Activated T-cell treated with anti-CD3 and anti-CD28 coated beads for 4 hours (primary cell): ENCODE data around the gene IFT122.
"Not testable (repeated sequence)": the region's sequence is repeated elsewhere in the genome, so short reads cannot be mapped to it uniquely, and the experiment has no call there.

Experiments used
- DNase-seq: peaks from one replicate; pipeline ENCODE4 v3.0.0-alpha.2; 2020

IFT122 gene

DNA sequence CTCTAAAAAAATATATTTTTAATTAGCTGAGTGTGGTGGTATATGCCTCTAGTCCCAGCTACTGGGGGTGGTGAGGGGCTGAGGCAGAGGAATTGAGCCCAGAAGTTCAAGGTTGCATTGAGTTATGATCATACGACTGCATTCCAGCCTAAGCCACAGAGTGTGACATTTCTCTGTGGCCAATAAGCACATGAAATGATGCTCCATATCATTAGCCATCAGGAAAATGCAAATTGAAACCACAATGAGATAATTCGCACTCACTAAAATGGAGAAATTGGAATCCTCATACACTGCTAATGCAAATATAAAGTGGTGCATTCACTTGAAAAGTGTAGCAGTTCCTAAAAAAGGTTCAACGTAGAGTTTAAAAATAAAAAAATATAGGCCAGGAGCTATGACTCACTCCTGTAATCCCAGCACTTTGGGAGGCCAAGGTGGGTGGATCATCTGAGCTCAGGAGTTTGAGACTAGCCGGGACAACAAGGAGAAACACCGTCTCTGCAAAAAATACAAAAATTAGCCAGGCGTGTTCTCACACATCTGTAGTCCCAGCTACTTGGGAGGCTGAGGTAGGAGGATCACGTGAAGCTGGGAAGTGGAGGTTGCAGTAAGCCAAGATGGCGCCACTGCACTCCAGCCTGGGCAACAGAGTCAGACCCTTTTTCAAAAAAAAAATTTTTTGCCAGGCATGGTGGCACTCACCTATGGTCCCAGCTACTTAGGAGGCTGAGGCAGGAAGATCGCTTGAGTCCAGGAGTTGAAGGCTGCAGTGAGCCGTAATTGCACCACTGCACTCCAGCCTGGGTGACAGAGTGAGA, 35.2 kb downstream of the IFT122 start:
- no peak for DNase-seq

DNA sequence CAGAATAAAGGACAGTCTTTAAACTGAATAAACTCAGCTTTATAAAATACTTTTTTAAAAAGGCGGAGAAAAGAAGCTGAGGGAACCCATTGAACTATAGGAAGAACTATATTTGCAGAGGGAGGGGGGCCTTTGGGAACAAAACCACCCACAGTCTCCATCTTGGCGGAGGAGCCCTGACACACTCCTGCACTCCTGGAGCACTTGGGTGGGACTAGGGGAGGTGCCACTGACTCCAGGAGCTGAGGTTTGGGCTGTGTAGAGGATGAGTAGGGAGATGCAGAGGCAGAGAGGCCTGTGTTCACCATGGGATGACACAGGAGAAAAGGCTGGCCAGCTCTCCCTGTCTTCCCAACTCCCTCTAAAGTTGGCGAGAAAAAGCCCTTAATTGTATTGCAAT, 35.8 kb downstream of the IFT122 start:
- DNase-seq, result no peak

DNA sequence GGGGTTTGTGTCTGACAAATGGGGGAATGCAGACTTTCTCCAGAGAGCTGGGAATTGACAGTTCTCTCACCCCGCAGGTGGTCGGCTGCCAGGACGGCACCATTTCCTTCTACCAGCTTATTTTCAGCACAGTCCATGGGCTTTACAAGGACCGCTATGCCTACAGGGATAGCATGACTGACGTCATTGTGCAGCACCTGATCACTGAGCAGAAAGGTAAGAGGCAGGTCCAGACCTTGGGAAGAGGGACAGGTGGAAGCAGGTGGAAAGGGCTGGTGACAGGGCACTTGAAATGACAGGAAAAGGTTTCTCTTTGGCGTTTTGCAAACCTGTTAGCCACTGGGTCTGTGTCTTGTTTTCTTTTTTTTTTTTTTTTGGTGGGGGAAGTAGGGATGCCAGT, 36.6 kb downstream of the IFT122 start:
- DNase-seq, result no peak

DNA sequence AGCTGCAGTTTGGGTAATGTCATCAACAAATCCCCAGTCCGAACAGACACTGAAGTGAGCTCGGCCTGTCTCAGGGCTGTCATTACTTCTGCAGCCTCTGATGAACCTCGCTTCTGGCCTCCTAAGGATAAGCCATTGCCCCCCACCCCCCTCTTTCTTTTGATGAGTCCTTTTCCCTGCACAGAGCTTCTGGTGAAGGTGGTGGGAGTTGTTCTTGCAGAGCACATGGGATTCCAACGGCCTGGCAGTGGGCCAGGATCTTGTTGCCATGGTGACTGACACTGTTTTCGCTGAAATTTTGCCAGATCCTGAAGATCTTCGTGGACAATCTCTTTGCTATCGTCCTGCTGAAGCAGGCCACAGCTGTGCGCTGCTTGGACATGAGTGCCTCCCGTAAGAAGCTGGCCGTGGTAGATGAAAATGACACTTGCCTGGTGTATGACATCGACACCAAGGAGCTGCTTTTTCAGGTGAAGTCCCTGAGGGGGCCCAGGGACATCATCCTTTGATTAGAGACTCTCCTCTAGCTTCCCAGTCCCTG, 41.3 kb downstream of the IFT122 start:
- DNase-seq, result not testable (repeated sequence)

DNA sequence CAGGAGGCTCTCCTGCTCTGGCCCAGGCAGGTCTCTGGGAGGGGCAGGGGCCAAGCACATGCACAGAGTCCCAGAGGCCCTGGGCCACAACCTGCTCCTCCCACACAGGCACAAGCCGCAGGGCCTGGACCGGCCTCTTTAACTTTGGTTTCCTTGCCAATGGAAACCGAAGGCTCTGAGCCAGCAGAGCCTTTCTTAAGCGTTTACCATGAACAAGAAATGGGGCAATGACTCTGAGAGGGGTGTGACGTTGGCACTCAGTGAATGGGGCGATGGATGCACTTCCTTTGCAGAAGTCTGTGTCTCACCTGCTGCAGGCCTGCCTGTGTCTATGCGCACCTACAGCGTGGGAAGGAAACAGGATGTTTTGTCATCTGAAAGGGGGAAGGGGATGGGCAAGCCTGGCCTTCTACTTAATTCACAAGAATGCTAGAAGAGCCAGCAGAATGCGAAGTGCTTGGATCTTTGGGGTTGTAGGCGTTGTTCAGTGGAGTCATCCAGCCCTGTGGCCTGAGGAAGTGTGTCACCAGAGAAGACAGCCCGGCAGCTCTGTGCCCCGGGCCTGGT, 41.8 kb downstream of the IFT122 start:
- DNase-seq, result peak; percentile 13

DNA sequence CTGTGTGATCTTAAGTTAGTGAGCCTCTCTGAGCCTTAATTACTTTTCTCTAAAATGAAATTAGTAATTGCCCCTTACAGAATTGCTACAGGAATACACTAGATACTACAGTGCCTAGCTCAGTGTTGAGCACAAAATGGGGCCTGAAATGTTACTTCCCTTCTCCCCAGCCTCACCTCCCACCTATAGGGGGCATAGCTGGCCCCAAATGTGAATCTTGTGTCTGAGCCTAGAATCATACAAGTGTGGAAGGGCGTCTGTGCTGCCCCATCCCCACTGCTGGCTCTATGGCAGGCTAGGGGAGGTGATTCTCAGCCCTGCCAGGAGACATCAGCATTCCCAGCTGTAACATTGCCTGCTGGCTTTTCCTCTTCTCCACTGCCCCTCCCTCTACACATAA, 42.7 kb downstream of the IFT122 start:
- no peak for DNase-seq

DNA sequence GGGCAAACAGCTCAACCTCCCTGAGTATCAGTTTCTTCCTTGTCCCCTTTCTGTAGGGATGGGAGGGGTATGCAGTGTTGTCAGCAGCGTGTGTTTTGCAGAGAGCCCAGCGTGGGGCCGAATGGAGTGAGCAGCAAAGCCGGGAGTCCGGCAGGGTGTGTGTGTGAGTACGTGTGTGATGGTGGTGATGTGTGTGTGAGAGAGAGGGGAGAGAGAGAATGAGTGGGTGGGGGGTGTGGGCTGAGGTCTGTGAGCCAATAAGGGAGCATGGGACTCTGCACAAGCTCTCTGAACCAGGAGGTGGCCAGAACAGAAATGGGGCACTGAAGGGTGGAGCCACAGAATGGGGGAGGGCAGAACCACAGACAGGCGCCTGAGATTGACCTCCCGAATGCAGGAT, 43.8 kb downstream of the IFT122 start:
- DNase-seq, result no peak

DNA sequence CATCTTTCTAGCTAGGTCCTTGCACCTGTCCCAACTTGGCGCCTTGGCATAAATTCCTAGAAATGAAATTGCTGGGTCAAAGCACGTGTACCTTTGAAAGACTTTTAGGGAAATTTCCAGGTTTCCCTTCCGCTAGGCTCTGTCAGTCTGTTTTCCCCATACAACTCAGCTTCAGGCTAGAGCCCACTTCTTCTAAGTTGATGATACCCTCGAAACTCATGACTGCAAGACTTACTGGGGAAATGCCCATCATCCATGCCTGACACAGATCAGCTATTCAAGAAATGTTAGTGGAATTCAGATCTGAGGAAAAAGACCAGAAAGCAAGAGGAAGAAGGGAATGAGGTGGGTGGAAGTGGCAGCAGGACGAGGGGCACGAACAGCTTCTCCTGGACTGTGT, 45.1 kb downstream of the IFT122 start:
- not testable (repeated sequence) for DNase-seq

DNA sequence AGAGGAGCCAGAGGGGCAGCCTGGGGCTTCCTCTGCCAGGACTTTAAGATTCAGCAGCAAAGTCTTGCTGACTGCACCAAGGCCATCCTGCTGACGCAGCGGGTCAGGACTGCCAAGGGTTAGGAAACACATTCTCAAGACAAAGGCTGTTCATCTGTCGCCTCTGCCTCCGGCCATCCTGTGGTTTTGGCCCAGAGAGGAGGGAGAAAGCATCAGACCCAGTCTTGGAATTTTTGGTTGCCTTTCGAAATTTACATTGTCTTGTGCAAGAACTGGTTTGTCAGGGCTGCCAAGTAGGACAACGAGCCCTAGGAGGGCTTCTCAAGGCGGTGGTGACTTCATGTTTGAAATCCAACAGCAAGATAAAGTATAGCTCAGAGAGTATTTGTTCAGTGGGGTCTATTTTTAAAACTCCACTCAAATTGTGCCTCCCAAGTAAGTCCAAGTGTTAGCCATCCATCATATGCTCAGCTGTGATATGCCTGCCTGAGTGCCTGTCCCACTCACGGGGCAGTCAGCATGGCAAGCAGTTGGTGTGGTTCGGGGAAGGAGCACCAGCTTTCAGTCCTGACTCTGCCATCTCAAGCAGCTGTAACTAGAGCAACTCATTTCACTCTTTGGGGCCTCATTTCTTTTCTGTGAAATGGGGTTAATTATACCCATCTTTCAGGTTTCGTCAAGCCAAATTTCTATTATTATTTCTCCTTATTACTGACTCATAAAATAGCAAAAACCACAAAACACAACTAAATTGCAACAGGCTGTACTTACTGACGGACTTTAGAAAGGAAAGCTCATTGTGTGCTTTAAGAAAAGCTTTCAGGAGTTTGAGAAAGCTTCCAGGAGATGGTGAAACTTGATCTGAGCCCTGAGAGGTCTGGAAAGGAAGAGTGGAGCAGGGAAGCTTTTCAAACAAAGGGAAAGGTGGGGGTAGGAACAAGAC, 46.0 kb downstream of the IFT122 start:
- DNase-seq, result no peak

DNA sequence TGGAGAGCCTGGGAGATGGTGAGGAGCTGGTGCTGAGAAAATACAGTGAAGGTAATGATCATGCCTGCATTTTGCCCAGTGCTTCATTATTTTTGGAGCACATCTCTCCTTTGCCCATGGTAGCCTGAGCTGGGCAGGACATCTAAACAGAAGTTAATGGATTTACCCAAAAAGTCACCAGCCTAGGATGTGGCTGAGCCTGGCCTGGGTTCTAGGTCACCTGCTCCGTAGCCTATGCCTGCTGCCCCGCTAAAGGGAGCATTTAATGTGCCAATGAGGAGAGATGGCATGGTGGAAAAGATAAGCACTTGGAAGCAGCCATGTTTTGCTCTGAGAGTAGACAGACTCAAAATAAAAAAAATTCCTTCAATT, 46.6 kb downstream of the IFT122 start:
- DNase-seq, result no peak

DNA sequence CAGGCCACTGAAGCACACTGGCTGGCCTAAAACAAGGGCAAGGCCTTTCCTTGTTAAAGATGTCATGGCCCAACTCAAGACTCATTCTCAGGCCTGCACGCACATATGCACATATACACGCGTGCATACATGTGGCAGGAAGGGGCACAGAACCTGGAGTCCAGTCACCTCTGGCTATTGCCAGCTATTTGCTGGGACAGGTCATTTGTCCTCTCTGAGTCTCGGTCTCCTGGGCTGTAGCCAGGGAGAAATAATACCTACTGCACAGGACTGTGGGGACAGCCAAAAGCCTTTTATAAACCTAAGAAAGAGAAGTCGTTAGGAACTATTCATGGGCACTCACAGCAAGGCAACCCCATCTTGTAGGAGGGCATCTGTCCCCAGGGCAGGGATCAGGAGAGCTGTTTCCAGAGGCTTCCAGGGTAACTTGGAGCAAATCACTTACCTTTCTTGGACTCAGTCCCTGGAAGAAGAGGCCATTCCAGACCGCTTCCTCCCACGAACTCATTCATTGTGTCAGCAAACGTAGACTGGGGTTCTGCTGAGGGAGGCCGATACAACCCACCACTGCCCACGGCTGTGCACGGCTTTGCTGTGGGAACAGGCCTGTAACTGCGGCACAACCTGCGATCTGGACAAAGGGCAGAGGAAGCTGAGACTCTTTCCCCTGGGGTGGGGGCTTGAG, 47.3 kb downstream of the IFT122 start:
- no peak for DNase-seq

DNA sequence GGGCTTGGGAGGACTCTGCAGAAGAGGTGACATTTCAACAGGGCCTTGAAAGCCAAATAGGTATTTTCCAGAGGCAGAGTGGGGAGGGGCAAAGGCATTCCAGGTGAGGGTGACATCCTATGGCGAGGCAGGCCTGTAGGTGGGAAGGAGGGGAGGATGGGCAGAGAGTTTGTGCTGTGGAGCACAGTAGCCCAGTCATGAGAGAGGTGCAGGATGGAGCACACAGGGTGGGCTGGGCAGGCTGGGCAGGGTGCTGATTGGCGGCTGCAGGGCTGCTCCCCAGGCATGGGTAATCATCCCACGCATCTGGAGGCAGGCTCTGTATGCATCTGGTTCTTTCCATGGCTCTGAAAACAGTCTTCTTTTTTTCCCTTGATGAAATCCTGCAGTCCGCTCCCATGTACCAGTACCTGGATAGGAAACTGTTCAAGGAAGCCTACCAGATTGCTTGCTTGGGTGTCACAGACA, 47.9 kb downstream of the IFT122 start:
- not testable (repeated sequence) for DNase-seq

DNA sequence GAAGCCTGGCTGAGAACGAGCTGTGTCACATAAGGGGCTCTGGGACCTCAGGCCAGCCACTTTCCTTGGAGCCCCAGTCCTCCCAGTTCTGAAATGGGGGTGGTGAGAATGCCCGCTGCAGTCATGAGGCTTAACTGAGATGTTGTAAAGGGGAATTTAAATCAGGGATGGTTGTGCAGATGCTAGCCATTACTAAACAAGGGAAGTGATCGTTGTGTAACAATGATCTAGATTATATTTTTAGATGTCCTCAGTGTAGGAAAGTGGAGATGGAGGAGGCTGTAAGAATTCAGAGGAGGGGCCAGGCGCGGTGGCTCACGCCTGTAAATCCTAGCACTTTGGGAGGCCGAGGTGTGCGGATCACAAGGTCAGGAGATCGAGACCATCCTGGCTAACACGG, 49.2 kb downstream of the IFT122 start:
- not testable (repeated sequence) for DNase-seq

DNA sequence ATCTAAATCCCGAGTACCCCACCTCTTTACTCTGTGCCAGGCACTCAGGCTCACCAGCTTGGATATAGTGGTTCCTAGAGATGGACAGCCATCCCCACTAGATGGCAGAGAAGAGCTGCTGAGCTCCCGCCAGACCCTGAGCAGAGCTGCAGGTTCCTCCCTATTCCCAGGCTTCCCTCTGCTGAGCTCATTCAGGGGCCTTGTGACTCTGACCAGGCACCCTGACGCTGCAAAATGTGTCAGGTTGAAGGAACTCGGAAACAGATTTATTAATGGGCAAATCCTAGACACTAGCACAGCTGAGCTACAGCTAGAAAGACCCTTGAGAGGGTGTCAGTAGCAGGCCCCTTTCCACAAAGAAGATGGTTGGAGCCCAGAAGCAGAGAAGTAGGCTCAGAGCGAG, 50.2 kb downstream of the IFT122 start:
- peak; percentile 24 for DNase-seq

DNA sequence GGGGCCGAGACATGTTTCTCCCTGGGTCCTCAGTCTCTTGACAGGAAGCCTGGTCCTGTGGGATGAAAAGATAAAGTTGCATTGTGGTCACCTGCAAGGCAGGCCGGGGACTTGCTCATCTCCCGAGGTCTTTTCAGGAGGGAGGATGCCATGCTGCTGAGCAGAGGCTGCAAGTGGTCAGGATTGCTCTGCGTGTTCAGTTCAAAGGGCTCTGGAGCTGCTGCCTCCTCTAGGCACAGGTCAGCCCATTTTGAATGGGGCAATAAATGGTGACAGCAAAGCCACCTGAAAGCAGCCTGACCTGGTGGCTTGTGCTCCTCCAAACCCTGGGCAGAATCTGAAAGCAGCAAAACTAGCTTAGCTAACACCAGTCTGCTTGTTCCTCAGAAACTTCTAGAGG, 51.1 kb downstream of the IFT122 start:
- DNase-seq, result not testable (repeated sequence)

DNA sequence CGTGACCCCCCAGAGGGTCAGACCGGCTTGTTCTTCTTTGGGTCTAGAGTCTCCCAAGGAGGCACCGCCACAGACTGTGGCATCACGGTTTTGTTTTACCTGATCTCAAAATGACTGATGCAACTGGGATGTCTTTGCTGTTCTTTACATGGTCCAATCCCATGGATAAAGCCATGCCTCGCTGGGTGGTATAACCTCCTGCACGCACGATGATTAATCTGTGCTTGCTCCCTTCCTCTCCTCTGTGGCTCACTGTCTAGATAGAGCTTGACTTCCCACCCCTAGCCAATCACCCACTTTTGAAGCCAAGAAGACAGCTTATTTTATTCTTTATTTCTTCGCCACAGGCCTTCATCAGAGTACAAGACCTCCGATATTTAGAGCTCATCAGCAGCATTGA, 51.8 kb downstream of the IFT122 start:
- no peak for DNase-seq

DNA sequence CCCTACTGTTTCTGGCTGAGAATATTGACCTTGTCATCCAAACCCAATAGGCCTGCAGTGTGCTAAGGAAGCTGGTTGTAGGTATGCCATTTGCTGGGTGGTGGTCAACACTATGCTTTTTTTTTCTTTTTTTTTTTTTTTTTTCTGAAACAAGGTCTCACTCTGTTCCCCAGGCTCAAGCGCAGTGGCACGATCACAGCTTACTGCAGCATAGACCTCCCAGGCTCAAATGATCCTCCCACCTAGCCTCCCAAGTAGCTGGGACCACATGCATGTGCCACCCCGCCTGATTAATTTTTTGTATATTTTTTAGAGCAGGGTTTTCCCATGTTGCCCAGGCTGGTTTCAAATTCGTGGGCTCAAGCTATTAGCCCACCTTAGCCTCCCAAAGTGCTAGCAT, 52.7 kb downstream of the IFT122 start:
- no peak for DNase-seq

DNA sequence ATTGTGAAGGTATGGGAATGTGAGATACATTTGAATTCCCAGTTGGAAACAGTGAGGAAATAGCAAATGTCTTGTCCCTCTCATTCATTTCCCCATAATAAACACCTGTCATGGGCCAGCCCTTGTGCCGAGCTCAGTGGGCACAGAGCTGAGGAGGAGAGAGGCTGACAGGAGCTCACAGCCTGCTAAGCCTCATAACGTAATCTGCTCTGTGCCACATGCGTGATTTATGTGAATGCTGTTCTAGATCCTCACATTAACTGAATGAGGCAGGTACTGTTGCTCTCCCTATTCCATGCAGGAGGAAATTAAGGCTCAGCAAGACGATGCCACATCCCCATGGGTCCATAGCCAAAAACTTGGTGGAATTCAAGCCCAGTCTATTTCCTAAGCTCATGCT, 53.2 kb downstream of the IFT122 start:
- no peak for DNase-seq

DNA sequence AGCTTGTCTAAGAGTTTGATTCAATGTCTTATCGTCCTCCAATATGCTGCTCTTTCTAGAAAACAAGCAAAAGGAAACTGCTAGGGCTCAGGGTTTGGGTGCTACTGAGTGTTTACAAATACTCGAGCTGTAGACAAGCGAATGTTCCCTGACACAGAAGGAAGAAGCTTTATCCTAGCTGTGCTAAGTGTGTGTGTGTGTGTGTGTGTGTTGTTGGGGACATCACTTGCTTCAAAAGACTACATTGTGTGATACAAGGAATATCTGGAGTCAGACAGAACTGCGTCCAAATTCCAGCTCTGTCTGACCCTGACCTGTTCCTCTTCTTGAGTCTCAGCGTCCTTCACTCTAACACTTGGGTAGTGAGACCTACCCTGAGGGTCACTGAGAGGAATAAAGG, 54.5 kb downstream of the IFT122 start:
- DNase-seq, result not testable (repeated sequence)

DNA sequence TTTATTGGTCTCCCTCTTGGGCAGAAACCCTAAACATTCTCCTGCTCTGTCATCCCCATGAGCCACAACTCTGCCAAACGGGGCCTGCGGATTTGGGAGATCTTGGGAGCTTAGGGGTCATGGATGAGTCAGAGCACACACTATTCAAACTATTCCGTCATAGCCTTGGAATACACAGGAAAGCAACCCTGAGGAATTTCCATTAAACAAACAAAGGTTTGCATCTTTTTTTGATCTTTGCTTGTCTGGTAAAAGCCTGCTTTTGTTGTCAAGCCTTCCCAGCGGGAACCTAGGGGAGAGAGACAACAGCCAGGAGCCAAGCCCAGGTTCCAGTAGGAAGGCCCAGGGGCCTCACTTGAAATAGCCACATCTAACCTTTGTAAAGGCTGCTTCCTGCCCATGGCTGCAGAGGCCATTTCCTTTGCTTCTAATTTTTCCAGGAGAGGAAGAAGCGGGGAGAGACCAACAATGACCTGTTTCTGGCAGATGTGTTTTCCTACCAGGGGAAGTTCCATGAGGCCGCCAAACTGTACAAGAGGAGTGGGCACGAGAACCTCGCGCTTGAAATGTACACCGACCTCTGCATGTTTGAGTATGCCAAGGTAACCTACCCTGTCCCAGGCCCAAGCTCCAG, 55.1 kb downstream of the IFT122 start:
- DNase-seq, result not testable (repeated sequence)

DNA sequence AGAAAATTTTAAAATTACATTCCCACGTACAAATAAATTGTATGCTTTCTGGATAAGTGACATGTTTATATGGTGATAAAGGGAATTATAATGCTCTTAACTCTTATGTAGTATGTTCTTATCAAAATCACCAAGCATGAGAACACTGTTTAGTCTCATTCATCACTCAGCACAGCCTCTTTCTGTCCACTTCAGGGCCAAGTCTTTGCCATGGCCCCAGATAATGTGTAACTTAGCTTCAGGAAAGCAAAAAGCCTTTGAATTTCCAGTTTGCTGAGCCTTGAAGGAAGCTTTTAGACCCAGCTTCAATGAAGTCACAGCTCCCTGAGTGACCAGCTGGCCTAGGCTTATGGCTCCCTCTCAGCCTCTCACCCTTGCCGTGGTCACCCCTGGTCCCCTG, 57.9 kb downstream of the IFT122 start:
- not testable (repeated sequence) for DNase-seq
